Vagina (tissue), 2 donors: ENCODE results near the gene SDF2L1. TPM values are rescaled to one million over a fixed set of nuclear protein-coding genes. Genes with fewer than 3 reads are reported as not detected.
"Not testable (repeated sequence)": the region's sequence is repeated elsewhere in the genome, so short reads cannot be mapped to it uniquely, and the experiment has no call there.

ENCODE experiments used
- DNase-seq, 2 donors: peaks; one replicate each; pipeline ENCODE4 v3.0.0-alpha.2; 2017; ENCODE audit errors: extremely low spot score in 2 of 2
- H3K27ac ChIP-seq: fragments of 200-600 bp; sonication (generic); one replicate; pipeline ENCODE4 v1.5.1; 2019
- H3K27me3 ChIP-seq: fragments of 200-600 bp; sonication (generic); one replicate; pipeline ENCODE4 v1.5.1; 2019
- H3K36me3 ChIP-seq, 2 donors: fragments of 200-600 bp; sonication (generic); one replicate each; pipeline ENCODE4 v1.5.1; 2017 to 2019
- H3K4me1 ChIP-seq: fragments of 200-600 bp; sonication (generic); one replicate; pipeline ENCODE4 v1.5.1; 2019
- H3K4me3 ChIP-seq, 2 donors: fragments of 200-600 bp; sonication (generic); 1 replicate in 1 of 2; 2 replicates in 1 of 2; pipeline ENCODE4 v1.5.1; 2016 to 2019
- H3K9me3 ChIP-seq: fragments of 200-600 bp; sonication (generic); one replicate; pipeline ENCODE4 v1.5.1; 2019
- POLR2A ChIP-seq, 2 donors: fragments of 450-650 bp; IDR thresholded peaks; one replicate each; pipeline ENCODE4 v1.6.1; 2017; ENCODE audit warnings: antibody characterized with exemption in 2 of 2, mild to moderate bottlenecking in 2 of 2, moderate library complexity in 2 of 2
- POLR2AphosphoS5 ChIP-seq, 2 donors: sonication (generic); formaldehyde crosslinking; IDR thresholded peaks; one replicate each; pipeline ENCODE4 v1.9.0; 2017; ENCODE audit warnings: antibody characterized with exemption in 2 of 2, mild to moderate bottlenecking in 2 of 2, low read depth in 1 of 2; ENCODE audit not compliant: insufficient read depth in 1 of 2
- intact Hi-C: fragments of 100-400 bp; cut with DNase I; formaldehyde crosslinking; loops from one replicate; pipeline ENCODE4 v1.15.1; 2023
- total RNA-seq: library from RNA; depleted of rRNA; stranded (reverse); fragments of >200 nt; gene quantifications from one replicate; pipeline ENCODE4 v1.2.3, GENCODE V29; 2016
- TF ChIP-seq, protein P1 (sequence below), 3 experiments: fragments of 450-650 bp in 2 of 3; fragments of 200-600 bp in 1 of 3; sonication (generic) in 1 of 3; IDR thresholded peaks; one replicate each; pipeline ENCODE4 v1.5.1; 2017 to 2019; ENCODE audit warnings: antibody characterized with exemption in 3 of 3, mild to moderate bottlenecking in 2 of 3, moderate library complexity in 2 of 3

The SDF2L1 gene
- total RNA-seq, 1 donor from 2014 or later, result 33.9 TPM

DNA sequence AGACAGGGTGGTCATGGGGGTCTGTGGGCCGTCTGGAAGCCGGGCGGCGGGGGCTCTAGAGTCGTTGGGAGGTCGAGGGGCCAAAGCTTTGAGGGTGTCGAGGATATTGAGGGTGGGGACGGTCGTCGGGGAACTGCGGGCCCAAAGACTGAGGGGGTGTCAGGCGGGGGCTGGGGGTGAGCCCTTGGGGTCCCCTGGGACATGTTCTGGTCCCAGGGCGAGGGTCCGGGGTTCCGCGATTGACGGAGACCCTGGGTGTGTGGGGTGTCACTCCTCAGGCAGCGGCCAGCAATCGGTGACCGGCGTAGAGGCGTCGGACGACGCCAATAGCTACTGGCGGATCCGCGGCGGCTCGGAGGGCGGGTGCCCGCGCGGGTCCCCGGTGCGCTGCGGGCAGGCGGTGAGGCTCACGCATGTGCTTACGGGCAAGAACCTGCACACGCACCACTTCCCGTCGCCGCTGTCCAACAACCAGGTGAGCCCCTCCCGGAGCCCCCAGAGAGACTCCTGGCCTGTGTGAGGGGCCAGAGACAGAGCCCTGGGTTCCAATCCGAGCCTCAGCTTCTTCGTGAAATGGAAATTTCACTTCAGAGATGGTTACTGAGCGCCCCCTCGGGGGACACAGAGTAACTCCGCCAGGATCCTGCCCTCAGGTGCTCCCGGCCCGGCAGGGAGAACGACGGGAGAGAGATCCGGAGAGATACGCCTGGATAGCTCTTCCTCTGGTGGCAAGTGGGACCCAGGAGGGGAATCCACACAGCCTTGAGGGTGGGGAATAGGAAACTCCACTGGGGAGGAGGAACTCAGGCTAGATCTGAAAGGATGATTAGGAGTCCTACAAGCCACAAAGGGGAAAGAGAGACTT lies 714 bp downstream of the SDF2L1 start:
- Histone ChIP-seq H3K36me3 (no peaks in the 10 kb centered on the region), H3K9me3 (no peaks in the 10 kb centered on the region), H3K4me3 (peak overlapping the region; percentile 80 to 85), H3K27me3 (no peaks in the 10 kb centered on the region), H3K27ac (peak overlapping the region; percentile 15), H3K4me1 (peaks cover 29% of the 10 kb centered on the region)
- DNase-seq, result no peak
- intact Hi-C loops, result no loop called here
- TF ChIP-seq, protein P1, sequence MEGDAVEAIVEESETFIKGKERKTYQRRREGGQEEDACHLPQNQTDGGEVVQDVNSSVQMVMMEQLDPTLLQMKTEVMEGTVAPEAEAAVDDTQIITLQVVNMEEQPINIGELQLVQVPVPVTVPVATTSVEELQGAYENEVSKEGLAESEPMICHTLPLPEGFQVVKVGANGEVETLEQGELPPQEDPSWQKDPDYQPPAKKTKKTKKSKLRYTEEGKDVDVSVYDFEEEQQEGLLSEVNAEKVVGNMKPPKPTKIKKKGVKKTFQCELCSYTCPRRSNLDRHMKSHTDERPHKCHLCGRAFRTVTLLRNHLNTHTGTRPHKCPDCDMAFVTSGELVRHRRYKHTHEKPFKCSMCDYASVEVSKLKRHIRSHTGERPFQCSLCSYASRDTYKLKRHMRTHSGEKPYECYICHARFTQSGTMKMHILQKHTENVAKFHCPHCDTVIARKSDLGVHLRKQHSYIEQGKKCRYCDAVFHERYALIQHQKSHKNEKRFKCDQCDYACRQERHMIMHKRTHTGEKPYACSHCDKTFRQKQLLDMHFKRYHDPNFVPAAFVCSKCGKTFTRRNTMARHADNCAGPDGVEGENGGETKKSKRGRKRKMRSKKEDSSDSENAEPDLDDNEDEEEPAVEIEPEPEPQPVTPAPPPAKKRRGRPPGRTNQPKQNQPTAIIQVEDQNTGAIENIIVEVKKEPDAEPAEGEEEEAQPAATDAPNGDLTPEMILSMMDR (IDR thresholded peaks at IDR 0.05), result peak in 1 of 3 experiments; percentile 25
- TF ChIP-seq POLR2A (IDR thresholded peaks at IDR 0.05), result no peak

DNA sequence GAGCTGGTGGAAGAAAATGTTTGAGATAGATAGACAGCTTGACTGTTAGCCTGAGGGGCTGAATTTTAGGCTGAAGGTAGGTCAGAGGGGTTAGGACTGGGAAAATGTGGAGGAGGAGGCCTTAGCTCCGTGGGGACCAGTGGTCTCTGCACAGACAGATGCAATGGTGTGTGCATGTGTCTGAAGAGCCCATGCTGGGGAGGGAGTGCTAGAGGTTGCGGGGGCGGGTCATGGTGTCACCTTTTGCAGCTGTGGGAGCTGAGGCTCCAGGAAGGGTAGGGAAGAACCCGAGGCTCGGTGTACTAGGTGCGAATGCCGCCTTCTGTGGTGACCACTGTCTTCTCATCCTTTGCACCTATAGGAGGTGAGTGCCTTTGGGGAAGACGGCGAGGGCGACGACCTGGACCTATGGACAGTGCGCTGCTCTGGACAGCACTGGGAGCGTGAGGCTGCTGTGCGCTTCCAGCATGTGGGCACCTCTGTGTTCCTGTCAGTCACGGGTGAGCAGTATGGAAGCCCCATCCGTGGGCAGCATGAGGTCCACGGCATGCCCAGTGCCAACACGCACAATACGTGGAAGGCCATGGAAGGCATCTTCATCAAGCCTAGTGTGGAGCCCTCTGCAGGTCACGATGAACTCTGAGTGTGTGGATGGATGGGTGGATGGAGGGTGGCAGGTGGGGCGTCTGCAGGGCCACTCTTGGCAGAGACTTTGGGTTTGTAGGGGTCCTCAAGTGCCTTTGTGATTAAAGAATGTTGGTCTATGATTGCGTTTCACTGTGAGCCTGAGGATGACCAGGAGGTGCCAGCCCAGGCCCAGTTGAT lies 1.6 kb downstream of the SDF2L1 start:
- no peak for DNase-seq
- intact Hi-C loops, result no loop called here
- H3K27ac ChIP-seq, result no peak overlapping the region
- H3K9me3 ChIP-seq, result no peaks in the 10 kb centered on the region
- TF ChIP-seq, protein P1 (IDR thresholded peaks at IDR 0.05), result no peak
- TF ChIP-seq POLR2A (IDR thresholded peaks at IDR 0.05), result no peak
- TF ChIP-seq POLR2AphosphoS5 (IDR thresholded peaks at IDR 0.05; ENCODE audit: insufficient read depth in 1 of 2, low read depth in 1 of 2), result no peak
- H3K4me3 ChIP-seq, result no peak overlapping the region
- no peaks in the 10 kb centered on the region for H3K36me3 ChIP-seq
- peaks cover 29% of the 10 kb centered on the region for H3K4me1 ChIP-seq
- no peaks in the 10 kb centered on the region for H3K27me3 ChIP-seq

DNA sequence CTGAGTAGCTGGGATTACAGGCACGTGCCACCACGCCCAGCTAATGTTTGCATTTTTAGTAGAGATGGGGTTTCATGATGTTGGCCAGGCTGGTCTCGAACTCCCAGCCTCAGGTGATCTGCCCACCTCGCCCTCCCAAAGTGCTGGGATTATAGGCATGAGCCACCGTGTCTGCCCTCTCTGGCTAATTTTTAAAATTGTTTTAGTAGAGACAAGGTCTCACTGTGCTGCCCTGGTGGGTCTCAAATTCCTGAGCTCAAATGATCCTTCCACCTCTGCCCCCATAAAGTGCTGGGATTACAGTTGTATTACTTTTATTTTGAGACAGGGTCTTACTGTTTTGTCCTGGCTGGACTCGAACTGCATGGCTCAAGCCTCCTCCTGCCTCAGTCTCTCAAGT lies 3.4 kb downstream of the SDF2L1 start:
- H3K36me3 ChIP-seq, H3K27ac ChIP-seq, H3K4me3 ChIP-seq, H3K9me3 ChIP-seq, H3K27me3 ChIP-seq, DNase-seq, intact Hi-C loops: not testable (repeated sequence)
- H3K4me1 ChIP-seq, result peaks cover 29% of the 10 kb centered on the region

DNA sequence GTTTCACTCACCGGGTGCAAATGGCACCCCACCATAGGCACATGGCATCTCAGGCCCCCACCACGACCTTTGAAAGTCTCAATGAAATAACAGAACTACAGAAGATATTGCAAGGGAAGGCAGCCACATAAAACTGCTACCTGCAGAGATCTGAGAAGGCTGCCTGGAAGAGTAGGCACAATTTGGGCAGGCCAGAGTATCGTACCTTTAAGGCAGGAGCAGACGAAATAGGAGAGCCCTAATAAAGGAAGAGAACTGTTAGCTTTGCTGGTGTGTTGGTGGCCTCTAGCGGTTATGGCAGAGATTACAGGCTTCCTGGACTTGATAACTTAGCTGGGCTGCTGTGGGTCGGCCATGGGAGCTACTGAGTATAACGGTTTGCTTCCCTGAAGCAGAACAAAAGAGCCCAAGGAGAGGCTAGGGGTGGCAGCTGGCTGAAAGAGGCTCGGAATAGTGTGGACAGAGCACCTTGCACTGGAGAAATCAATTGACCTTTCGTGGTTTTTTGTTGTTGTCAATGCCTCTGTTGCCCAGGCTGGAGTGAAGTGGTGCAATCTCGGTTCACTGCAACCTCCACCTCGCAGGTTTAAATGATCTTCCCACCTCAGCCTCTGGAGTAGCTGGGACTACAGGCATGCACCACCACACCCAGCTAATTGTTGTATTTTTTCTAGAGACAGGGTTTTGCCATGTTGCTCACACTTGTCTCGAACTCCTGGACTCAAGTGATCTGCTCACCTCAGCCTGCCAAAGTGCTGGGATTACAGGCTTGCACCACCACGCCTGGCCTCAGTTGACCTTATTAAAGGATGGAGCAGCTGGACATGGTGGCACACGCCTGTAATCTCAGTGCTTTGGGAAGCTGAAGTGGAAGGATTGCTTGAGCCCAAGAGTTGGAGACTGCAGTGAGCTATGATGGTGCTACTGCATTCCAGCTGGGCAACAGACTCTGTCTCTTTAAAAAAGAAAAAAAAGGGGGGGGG lies 4.8 kb downstream of the SDF2L1 start:
- H3K4me3 ChIP-seq, result no peak overlapping the region
- H3K36me3 ChIP-seq, result no peaks in the 10 kb centered on the region
- no peak overlapping the region for H3K27ac ChIP-seq
- H3K27me3 ChIP-seq, result no peaks in the 10 kb centered on the region
- H3K9me3 ChIP-seq, result no peaks in the 10 kb centered on the region
- H3K4me1 ChIP-seq, result peaks cover 30% of the 10 kb centered on the region
- TF ChIP-seq, protein P1 (IDR thresholded peaks at IDR 0.05), result peak; percentile 78 to 88 (median 83)
- no peak for TF ChIP-seq POLR2A (IDR thresholded peaks at IDR 0.05)
- DNase-seq, result no peak
- intact Hi-C loops, result no loop called here

DNA sequence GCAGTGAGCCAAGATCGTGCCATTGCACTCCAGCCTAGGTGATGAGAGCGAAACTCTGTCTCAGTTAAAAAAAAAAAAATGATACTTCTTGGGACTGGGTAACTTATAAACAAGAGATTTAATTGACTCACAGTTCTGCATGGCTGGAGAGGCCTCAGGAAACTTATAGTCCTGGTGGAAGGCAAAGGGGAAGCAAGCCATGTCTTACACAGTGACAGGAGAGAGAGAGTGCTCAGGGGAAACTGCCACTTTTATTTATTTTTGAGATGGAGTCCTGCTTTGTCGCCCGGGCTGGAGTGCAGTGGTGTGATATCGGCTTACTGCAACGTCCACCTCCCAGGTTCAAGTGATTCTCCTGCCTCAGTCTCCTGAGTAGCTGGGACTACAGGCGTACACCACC lies 8.2 kb downstream of the SDF2L1 start:
- Histone ChIP-seq H3K36me3 (no peaks in the 10 kb centered on the region), H3K27ac (no peak overlapping the region), H3K4me1 (peaks cover 24% of the 10 kb centered on the region), H3K4me3 (no peak overlapping the region), H3K9me3 (no peaks in the 10 kb centered on the region), H3K27me3 (no peaks in the 10 kb centered on the region)
- TF ChIP-seq POLR2AphosphoS5 (IDR thresholded peaks at IDR 0.05; ENCODE audit: insufficient read depth in 1 of 2, low read depth in 1 of 2), result no peak
- DNase-seq, result no peak
- intact Hi-C loops, result no loop called here
